Measurements from ENCODE around the gene MED8.

MED8 gene

DNA sequence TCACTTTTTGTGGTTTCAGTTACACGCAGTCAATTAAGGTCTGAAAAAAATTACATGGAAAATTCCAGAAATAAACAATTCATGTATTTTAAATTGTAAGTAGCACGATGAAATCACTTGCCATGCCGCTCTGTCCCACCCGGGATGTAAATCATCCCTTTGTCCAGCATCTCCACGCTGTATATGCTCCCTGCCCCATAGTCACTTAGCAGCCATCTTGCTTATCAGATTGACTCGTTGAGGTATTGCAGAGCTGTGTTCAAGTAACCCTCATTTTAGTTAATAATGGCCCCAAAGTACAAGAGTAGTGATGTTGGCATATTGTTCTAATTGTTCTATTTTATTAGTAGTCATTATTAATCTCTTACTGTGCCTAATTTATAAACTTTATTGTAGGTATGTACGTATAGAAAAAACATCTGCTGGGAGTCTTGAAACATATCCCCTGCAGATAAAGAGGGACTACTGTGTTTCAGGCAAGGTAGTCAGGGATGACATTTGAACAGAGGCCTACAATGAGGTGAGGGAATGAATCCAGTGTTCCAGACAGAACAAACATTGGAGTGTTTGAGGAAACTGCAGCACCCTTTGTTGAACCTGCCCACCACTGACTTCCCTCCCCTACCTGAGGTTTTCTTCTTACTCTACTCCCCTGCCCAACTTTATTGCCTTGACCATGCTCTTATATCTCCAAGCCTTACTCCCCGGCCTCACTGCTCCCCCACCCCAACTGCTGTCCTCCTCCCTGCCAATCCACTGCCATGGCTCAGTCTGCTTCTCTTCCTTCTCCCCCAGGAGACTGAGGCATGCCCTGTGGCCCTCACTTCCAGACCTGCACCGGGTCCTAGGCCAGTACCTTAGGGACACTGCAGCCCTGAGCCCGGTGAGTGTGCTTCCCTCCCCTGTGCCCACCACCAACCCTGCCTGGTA lies 37.9 kb downstream of the MED8 start:
- POLR2A ChIA-PET = no interaction called here

GRCh38 chr1:43350976-43351375 lies 38.6 kb downstream of the MED8 start:
- DNase-seq (ENCODE audit: extremely low spot score) = no peak
- no peak for TF ChIP-seq CTCF (IDR thresholded peaks at IDR 0.05; ENCODE audit: control extremely low read depth, extremely low read depth, low read depth, missing control alignments)
- ChIA-PET POLR2A (interaction anchor here (0.6 kb wide), 1 partner anchor 619 kb away, joined by 3 read pairs; the partner anchor contains the start of gene DPH2), CTCF (no interaction called here)

More for the DNA sequence above, 37.9 kb downstream of the MED8 start:
- DNase-seq (ENCODE audit: extremely low spot score) = no peak
- CTCF ChIA-PET = no interaction called here
- no peak for TF ChIP-seq CTCF (IDR thresholded peaks at IDR 0.05; ENCODE audit: control extremely low read depth, extremely low read depth, low read depth, missing control alignments)

DNA sequence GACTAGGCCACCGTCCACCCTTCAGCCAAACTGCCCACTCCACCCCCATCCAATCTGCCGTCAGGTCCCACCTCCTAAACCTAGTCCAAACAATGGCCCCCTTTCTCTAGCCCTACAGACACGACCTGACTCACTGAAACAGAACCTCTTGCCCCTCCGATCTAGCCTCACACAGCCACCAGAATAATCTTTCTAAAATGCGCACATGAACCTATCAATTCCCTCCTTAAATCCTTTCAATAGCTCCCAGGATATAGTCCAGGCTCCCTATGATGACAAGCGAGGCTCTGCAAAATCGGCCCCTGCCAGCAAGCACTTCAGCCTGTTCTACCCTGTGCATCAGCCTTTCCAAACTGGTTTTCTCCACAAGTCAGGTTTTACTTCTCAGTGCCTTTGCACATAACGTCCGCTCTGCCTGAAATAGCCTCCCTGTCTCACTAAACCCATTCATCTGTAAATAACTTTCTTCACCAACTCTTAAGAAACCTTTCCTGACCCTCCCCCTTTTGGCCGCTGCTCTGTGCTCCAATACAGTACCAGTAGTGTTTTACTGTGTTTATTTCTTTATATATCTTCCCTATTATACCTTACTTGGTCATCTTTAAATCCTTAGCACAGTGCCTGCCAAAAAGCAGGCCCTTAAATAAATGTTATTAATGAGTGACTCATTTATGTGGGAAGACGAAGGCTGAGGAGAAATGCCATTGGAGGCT lies 39.9 kb downstream of the MED8 start:
- DNase-seq (ENCODE audit: extremely low spot score) = no peak
- no peak for TF ChIP-seq CTCF (IDR thresholded peaks at IDR 0.05; ENCODE audit: control extremely low read depth, extremely low read depth, low read depth, missing control alignments)
- ChIA-PET CTCF (no interaction called here), POLR2A (no interaction called here)

DNA sequence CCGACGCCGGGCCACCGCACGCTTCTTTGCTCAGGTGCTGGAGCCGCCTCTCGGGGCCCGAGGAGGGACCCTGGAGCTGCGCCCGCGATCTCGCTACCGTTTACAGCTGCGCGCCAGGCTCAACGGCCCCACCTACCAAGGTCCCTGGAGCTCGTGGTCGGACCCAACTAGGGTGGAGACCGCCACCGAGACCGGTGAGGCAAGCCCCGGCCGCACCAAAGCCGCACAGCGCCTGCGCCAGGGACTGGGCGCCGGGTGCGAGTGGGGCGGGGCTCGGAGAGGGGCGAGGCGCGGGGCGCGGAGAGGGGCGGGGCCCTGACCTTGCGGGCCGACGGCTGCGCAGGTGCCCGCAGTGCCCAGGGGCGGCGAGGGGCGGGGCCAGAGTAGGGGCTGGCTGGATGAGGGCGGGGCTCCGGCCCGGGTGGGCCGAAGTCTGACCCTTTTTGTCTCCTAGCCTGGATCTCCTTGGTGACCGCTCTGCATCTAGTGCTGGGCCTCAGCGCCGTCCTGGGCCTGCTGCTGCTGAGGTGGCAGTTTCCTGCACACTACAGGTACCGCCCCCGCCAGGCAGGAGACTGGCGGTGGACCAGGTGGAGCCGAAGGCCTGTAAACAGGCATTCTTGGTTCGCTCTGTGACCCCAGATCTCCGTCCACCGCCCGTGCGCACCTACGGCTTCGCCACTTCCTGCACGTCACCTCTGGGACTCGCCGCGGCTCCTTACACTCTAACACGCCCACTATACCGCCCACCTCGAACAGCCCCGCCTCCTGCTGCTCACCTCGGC lies 40.6 kb downstream of the MED8 start:
- no peak for TF ChIP-seq CTCF (IDR thresholded peaks at IDR 0.05; ENCODE audit: control extremely low read depth, extremely low read depth, low read depth, missing control alignments)
- ChIA-PET CTCF (no interaction called here), POLR2A (no interaction called here)
- no peak for DNase-seq (ENCODE audit: extremely low spot score)

DNA sequence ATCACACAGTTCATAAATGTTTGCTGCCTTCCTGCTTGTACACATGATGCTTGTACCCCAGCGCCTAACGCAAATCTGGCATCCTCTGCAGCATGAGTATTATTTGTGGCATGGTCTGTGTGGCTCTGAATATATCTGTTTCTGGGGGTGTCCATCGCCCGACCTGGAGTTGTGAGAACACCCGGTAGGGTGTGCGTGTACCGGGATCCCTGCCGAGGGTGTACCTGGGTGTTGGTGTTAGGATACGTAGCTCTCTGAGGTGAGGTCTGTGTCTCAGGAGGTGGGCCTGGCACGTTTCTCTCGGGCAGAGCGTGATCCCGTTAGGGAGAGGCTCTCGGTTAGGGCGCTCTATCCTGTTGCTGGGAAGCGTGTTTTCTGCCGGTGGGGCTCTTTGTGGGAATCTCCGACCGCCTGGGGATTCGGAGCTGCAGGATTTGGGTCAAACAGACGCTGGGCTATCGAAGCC lies 41.2 kb downstream of the MED8 start:
- DNase-seq (ENCODE audit: extremely low spot score) = no peak
- CTCF ChIA-PET = no interaction called here
- POLR2A ChIA-PET = no interaction called here
- TF ChIP-seq CTCF (IDR thresholded peaks at IDR 0.05; ENCODE audit: control extremely low read depth, extremely low read depth, low read depth, missing control alignments) = no peak

DNA sequence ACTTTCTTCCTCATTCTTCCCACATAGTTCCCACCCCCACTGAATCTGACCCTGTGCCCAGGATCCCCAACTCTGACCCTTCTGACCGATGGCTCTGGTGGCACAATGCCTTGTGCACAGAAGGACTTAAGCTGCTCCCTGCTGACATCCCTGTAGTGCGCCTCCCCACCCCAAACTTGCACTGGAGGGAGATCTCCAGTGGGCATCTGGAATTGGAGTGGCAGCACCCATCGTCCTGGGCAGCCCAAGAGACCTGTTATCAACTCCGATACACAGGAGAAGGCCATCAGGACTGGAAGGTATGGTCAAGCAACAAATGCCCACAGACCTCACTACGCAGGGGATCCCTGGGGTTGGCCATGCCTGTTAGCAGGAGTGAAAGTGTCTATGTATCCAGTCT lies 43.0 kb downstream of the MED8 start:
- no peak for DNase-seq (ENCODE audit: extremely low spot score)
- POLR2A ChIA-PET = no interaction called here
- TF ChIP-seq CTCF (IDR thresholded peaks at IDR 0.05; ENCODE audit: control extremely low read depth, extremely low read depth, low read depth, missing control alignments) = no peak
- CTCF ChIA-PET = no interaction called here
